ENCODE results near the gene CHMP4A.
"Not testable (repeated sequence)": the region's sequence is repeated elsewhere in the genome, so short reads cannot be mapped to it uniquely, and the experiment has no call there.

Gene CHMP4A

GRCh38 chr14:24246765-24247212 is 33.5 kb upstream of the CHMP4A start:
- DNase-seq (ENCODE audit: low spot score) = no peak

- DNase-seq (ENCODE audit: low spot score) = not testable (repeated sequence)
Observed at GRCh38 chr14:24245350-24245749, 32.1 kb upstream of the CHMP4A start.

DNA sequence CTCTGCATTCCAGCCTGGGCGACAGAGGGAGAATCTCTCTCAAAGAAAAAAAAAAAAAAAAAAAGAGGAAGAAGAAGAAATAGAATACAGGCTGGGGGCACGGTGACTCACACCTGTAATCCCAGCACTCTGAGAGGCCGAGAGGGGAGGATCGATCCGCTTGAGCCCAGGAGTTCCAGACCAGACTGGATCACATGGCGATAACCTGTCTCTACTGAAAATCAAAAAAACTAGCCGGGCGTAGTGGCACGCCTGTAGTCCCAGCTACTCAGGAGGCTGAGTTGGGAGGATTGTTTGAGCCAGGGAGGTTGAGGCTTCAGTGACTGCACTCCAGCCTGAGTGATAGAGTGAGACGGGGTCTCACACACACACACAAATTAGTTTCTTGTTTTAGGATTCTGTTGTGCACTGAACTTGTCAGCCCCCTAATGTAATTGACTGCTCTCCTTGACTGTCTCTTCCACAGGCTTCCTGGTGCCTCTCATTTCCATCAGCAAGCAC is 30.1 kb upstream of the CHMP4A start:
- no peak for DNase-seq (ENCODE audit: low spot score)

DNA sequence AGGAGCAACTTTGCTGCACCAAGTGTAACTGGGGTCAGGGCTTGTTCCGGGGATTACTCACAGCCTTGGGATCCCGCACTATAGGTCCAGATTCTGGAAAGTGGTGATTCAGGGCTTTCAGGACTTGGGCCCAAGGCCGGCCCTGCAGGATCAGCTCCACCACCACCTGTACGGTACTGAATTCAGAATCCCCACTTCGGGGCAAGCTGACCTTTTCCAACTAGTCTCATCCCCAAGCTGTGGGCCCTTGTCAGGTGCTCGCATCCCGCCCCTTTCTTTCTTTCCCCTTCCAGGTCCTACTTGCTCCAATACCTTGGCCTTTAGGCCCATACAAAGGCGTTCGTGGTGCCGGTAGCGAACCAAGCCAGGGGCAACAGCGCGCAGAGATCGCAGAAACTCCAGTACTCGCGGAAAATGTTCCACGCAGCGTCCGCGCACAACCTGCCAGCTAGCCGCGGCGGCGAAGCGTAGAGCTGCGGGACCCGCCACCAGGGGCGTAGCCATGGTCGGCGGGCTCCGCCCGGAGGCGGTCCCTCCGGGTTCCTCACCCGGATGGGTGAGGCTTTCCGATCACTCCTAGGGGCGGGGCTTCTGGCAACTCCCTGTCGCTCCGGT is 28.6 kb upstream of the CHMP4A start:
- peak; percentile 98 for DNase-seq (ENCODE audit: low spot score)

GRCh38 chr14:24240110-24240918 is 27.0 kb upstream of the CHMP4A start:
- no peak for DNase-seq (ENCODE audit: low spot score)

- DNase-seq (ENCODE audit: low spot score) = no peak
Observed at GRCh38 chr14:24238527-24239037, 25.3 kb upstream of the CHMP4A start.

DNA sequence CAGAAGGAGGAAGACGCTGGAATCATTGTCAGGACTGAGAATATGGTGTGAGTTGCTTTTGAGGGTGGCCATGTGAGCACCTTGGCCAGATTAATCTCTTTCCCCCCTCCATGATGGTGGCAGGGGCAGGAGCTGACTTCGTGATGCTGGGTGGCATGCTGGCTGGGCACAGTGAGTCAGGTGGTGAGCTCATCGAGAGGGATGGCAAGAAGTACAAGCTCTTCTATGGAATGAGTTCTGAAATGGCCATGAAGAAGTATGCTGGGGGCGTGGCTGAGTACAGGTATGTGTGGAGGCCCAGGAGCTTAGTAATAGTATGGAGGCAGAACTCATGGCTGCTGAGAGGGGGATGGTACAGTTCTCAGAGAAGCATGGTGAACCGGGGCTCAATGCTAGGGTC is 24.8 kb upstream of the CHMP4A start:
- no peak for DNase-seq (ENCODE audit: low spot score)

DNA sequence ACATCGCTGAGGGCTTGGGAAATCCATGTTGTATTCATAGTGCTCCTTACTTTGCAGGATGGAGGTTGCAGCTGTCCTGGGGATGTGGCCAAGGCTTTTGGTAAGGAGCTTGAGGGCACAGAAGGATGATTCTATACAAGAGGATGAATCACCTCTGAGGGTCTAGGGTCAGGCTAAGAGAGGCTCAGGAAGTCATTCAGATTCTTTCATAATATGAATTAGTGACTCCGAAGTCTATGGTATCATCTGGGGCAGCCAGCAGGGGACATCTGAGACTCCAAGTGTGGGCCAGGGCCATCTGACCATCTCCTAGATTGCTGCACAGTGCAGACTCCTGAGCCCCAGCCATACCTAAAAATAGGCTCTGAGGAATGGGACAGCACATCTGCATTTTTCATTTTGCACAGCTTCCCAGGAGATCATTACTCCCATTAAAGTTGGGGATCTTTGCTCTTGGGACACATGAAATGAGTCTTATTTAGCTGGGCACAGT is 24.2 kb upstream of the CHMP4A start:
- no peak for DNase-seq (ENCODE audit: low spot score)

DNA sequence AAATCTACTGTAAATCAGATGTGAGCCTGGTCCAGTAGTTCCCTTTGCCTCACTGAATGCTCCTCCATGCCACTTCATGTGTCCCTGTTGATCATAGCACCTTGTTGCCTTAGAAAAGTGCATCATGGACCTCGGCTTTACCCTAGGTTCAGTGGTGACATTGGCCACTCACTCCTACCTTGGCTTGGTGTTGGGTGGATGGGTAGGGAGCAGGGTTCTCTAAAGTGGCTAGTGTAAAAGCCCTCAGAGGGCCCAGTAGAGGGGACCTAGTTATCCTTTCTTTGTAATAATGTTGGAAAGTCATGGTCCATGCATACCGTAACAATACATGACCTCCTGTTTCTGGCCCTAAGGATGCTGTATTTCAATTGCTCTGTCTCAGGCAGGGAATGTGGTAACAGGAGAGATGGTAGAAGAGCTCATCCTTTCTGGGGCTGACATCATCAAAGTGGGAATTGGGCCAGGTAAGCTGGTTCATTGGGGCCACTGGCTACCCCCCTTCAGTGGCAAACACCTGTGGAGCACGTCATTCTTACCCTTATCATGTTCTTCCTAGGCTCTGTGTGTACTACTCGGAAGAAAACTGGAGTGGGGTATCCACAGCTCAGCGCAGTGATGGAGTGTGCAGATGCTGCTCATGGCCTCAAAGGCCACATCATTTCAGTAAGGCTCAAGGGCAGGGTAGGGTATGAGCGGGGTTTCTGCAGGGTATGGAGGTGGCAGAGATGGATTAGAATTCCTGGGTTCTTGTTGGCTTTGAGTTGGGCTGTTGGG is 23.6 kb upstream of the CHMP4A start:
- DNase-seq (ENCODE audit: low spot score) = no peak

- no peak for DNase-seq (ENCODE audit: low spot score)
Observed at GRCh38 chr14:24235804-24236688, 22.8 kb upstream of the CHMP4A start.

- DNase-seq (ENCODE audit: low spot score) = no peak
Observed at GRCh38 chr14:24234095-24235005, 21.1 kb upstream of the CHMP4A start.

GRCh38 chr14:24233538-24233866 is 20.2 kb upstream of the CHMP4A start:
- DNase-seq (ENCODE audit: low spot score) = no peak

GRCh38 chr14:24232645-24233537 is 19.6 kb upstream of the CHMP4A start, which contains the start of gene GMPR2:
GMPR2 (plus strand) TSS chr14:24232929; CDS start chr14:24233254, 325 bp downstream.
- DNase-seq (ENCODE audit: low spot score) = peak; percentile 73

DNA sequence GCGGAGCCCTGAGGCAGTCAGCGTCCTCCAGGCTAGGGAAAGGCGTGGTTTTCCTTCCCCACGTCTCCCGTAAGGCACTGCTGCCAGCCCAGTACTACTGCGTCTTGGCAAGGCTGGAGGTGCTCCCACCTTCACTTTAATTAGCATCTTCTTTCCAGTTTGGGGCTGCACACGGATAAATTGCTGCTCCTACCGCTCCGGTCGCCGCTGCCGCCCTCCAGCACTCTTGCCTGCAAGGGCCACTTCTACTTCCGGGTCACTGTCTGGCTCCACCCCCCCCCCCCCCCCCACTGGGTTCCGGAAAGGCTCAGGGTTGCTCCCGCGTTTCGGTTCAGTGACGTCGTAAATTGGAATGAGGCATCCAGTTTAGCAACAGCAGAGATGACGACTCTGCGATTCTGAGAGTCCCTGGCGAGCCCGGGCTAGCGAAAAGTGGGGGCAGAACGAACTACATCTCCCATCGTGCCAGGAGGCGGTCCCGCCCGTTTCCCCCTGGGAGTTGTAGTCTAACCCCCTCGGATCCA is 18.9 kb upstream of the CHMP4A start, which contains the start of gene NEDD8:
TSS of gene NEDD8 (minus strand) at position 247 of the 524 bp plus-strand sequence. CDS start at position 147, 100 bp downstream.
- peak; percentile 83 for DNase-seq (ENCODE audit: low spot score)

- DNase-seq (ENCODE audit: low spot score) = no peak
Observed at GRCh38 chr14:24231263-24232120, 18.2 kb upstream of the CHMP4A start.

DNA sequence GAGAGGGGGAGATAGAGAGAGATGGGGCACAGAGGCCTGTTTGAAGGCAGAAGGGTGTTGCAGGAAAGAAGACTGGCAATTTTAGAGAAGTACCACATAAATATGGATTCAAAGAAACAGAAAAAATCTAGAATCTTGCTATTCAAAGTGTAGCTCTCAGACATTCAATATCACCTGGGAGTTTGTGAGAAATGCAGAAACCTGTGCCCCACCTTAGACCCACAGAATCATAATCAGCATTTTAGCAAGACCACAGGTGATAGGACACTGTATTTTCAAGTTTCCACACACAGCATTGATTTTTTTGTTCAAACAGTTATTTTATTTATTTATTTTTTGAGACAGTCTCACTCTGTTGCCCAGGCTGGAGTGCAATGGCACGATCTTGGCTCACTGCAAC is 15.6 kb upstream of the CHMP4A start:
- no peak for DNase-seq (ENCODE audit: low spot score)

- DNase-seq (ENCODE audit: low spot score) = no peak
Observed at GRCh38 chr14:24226473-24226872, 13.2 kb upstream of the CHMP4A start.

DNA sequence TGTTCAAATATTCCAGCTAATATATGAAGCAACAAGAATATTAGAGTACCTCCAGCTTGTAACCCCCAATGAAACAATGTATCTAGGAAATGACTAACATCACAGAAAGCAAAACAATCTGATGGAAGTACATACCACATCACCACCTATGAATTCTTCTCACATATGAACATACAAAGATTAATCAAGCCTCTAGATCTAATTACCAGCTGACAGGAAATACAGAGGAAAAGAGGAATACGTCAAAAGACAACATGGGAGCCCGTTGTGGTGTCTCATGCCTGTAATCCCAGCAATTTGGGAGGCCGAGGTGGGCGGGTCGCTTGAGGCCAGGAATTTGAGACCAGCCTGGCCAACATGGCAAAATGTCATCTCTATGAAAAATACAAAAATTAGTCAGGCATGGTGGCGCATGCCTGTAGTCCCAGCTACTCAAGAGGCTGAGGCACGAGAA is 11.4 kb upstream of the CHMP4A start:
- DNase-seq (ENCODE audit: low spot score) = no peak

All from iPS-NIHi11 (cell line).